IgD-negative memory B cell (primary cell): ENCODE measurements around the gene OLIG3. TPM values are rescaled to one million over a fixed set of nuclear protein-coding genes. Genes with fewer than 3 reads are reported as not detected.

Experiments
- H3K27ac Mint-ChIP-seq, 3 donors: one replicate each; pipeline ENCODE4 v1.8.0; 2020 to 2022; ENCODE audit warnings: mild to moderate bottlenecking in 3 of 3, mixed read lengths in 3 of 3, moderate library complexity in 1 of 3
- H3K27me3 Mint-ChIP-seq: one replicate; pipeline ENCODE4 v1.8.0; 2021; ENCODE audit warnings: mixed read lengths
- H3K36me3 Mint-ChIP-seq: one replicate; pipeline ENCODE4 v1.8.0; 2020; ENCODE audit warnings: mild to moderate bottlenecking, mixed read lengths
- H3K4me1 Mint-ChIP-seq, 3 donors: one replicate each; pipeline ENCODE4 v1.8.0; 2020 to 2022; ENCODE audit warnings: mixed read lengths in 3 of 3, mild to moderate bottlenecking in 1 of 3
- H3K4me3 Mint-ChIP-seq, 4 donors: one replicate each; pipeline ENCODE4 v1.8.0; 2020 to 2022; ENCODE audit warnings: mild to moderate bottlenecking in 4 of 4, mixed read lengths in 4 of 4, moderate library complexity in 3 of 4
- H3K9me3 Mint-ChIP-seq, 3 donors: one replicate each; pipeline ENCODE4 v1.8.0; 2020 to 2021; ENCODE audit warnings: mixed read lengths in 3 of 3, mild to moderate bottlenecking in 1 of 3
- polyA plus RNA-seq: library from polyadenylated mRNA; unstranded; fragments of 300-500 nt; fragmentation: Illumina TruSeq; gene quantifications from one replicate; pipeline ENCODE4 v1.2.3, GENCODE V29; 2021

Gene OLIG3
- polyA plus RNA-seq, 1 donor from 2014 or later: not detected

DNA sequence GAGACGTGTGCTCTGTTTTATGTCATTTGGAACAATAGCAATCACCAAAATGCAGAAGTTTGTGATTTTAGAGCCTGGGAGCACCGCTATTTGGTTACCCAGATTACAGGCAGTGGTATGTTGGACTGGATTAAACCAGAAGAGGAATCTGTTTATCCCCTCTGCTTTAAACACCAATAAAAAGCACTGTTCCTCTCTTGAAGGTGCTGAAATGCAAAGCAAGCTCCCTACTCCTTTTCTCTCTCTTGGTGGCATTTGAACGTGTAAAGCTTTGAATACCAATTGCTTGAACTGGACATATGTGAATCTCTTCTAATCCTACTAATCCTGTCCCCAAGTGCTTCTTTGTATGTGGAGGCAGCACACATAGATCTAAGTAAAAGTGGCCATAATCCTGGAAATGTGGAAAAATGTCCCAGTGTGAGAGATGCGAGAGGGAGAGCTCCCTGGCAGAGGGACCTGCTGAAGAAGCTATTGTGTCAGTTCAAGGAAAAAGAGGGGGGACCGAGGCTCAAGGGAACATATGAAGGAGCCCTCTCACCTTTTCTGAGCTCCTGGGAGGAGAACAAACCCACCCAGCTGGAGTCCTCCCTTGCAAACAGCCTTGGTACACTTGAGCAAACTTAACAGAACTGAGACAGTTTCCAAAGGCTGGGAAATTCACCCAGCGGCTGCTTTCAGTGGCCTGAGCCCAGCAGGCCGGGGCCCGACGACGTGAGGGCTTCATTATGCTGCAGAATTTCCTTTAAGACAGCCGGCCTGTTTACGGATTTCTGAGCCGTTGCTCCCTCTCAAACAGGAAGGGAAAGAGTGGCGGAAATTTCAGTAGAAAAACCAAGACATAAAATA is 18.8 kb upstream of the OLIG3 start:
- Mint-ChIP-seq H3K4me1 (no peaks in the 10 kb centered on the region), H3K4me3 (peak overlapping the region in 1 of 4 donors; percentile 4), H3K9me3 (peaks cover 0 to 16% (median 9%) of the 10 kb centered on the region in 3 donors), H3K36me3 (no peaks in the 10 kb centered on the region), H3K27me3 (peaks cover 43% of the 10 kb centered on the region), H3K27ac (peak overlapping the region in 1 of 3 donors; percentile 4)

- peaks cover 0 to 16% (median 9%) of the 10 kb centered on the region in 3 donors for H3K9me3 Mint-ChIP-seq
- H3K4me1 Mint-ChIP-seq: no peaks in the 10 kb centered on the region
- peaks cover 36% of the 10 kb centered on the region for H3K27me3 Mint-ChIP-seq
Measured at GRCh38 chr6:137510923-137511322, 16.7 kb upstream of the OLIG3 start.

DNA sequence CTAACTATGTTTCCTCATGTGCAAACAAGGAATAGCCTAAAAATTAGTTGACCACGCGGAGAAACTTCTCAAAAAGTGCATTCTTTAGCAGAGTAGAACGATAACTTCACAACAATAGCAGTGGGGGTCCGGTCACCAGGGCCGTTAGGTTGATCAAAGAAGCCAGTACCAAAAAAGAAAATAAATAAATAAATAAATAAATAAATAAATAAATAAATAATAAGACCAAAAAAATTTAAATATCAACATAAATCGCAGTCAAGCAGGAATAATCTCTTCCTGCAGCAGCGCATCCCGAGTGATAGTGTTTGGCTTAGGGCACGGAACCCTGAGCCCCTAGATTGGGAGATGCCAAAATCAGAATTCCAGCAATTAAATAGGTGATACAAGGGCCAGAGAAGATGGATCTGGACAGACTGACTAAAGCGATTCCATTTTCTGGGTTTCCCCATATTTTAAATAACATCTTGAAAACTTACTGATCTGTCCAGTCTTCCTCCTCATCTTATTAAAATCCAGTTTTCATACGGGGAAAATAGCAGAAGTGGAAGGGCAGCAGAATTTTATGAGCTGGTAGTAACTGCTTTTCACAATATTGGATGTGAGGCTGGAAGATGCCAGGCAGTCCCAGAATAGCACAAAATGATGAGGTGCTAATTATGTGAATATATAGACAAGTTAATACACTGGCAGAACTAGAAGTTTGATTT is 4.4 kb upstream of the OLIG3 start:
- Mint-ChIP-seq H3K27ac (peak overlapping the region in 1 of 3 donors; percentile 14), H3K9me3 (peaks cover 0 to 4% (median 0%) of the 10 kb centered on the region in 3 donors), H3K4me3 (peak overlapping the region in 2 of 4 donors; percentile 25 to 67), H3K27me3 (peaks cover 51% of the 10 kb centered on the region), H3K4me1 (peaks cover 5 to 21% (median 16%) of the 10 kb centered on the region in 3 donors), H3K36me3 (peaks cover 3% of the 10 kb centered on the region)

More at GRCh38 chr6:137510923-137511322, 16.7 kb upstream of the OLIG3 start:
- no peak overlapping the region for H3K27ac Mint-ChIP-seq
- no peaks in the 10 kb centered on the region for H3K36me3 Mint-ChIP-seq
- H3K4me3 Mint-ChIP-seq: no peak overlapping the region

- peak overlapping the region; percentile 14 to 89 (median 81) for H3K27ac Mint-ChIP-seq
- peaks cover 5 to 21% (median 18%) of the 10 kb centered on the region in 3 donors for H3K4me1 Mint-ChIP-seq
- peaks cover 0 to 4% (median 0%) of the 10 kb centered on the region in 3 donors for H3K9me3 Mint-ChIP-seq
- H3K36me3 Mint-ChIP-seq: peaks cover 3% of the 10 kb centered on the region
- H3K4me3 Mint-ChIP-seq: peak overlapping the region in 3 of 4 donors; percentile 52 to 67 (median 52)
- H3K27me3 Mint-ChIP-seq: peaks cover 58% of the 10 kb centered on the region
Measured at GRCh38 chr6:137497721-137498463, 3.7 kb upstream of the OLIG3 start.

DNA sequence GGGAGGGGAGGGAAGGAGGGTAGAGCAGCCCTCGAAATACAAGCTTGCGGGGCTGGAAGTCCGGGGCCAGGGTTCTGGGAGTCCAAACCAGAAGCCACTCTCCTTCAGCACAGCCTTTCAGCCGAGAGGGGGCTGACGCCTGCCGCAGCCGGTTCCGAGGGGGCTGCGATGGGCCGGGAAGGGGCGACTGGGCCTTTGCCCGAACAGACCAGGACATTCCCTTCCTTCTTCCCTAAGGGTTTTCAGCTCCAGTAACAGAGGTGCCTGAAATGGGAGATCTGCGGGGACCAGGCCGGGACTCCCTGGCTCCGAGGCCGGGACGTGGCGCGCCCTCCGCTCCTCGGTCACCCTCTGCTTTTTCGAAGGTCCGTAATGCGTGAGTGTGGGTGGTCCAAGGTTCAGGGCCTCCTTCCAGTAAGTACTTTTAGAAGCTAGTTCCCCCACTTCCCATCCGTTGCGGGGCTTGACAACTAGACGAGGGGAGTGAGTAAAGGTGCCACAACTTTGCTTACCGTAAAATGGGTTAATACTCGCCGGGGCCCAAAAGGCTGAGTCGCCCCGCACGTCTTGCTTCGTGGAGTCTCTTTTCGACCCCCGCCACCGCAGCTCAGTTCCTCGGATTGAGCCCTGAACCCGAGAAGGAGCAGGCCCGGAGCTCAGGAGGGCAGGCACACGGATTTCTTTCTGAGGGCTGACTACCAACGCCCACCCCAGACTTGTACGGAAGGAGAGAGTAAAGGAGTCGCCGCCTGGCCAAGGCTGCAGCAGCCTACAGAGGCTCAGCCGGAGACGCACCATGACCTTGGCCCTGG is 2.9 kb upstream of the OLIG3 start:
- H3K27ac Mint-ChIP-seq: peak overlapping the region in 2 of 3 donors; percentile 81 to 89
- H3K27me3 Mint-ChIP-seq: peaks cover 61% of the 10 kb centered on the region
- peak overlapping the region; percentile 39 to 52 (median 46) for H3K4me3 Mint-ChIP-seq
- H3K36me3 Mint-ChIP-seq: peaks cover 3% of the 10 kb centered on the region
- H3K4me1 Mint-ChIP-seq: peaks cover 5 to 27% (median 23%) of the 10 kb centered on the region in 3 donors
- H3K9me3 Mint-ChIP-seq: peaks cover 0 to 8% (median 0%) of the 10 kb centered on the region in 3 donors

GRCh38 chr6:137496368-137496767 is 2.2 kb upstream of the OLIG3 start:
- H3K9me3 Mint-ChIP-seq: peaks cover 0 to 8% (median 0%) of the 10 kb centered on the region in 3 donors
- peaks cover 3% of the 10 kb centered on the region for H3K36me3 Mint-ChIP-seq
- peaks cover 5 to 27% (median 23%) of the 10 kb centered on the region in 3 donors for H3K4me1 Mint-ChIP-seq
- peak overlapping the region in 2 of 3 donors; percentile 36 to 89 for H3K27ac Mint-ChIP-seq
- H3K27me3 Mint-ChIP-seq: peaks cover 65% of the 10 kb centered on the region
- peak overlapping the region; percentile 21 to 75 (median 44) for H3K4me3 Mint-ChIP-seq

- peaks cover 0 to 8% (median 0%) of the 10 kb centered on the region in 3 donors for H3K9me3 Mint-ChIP-seq
- peak overlapping the region in 3 of 4 donors; percentile 21 to 72 (median 48) for H3K4me3 Mint-ChIP-seq
- H3K4me1 Mint-ChIP-seq: peaks cover 5 to 27% (median 23%) of the 10 kb centered on the region in 3 donors
- H3K27me3 Mint-ChIP-seq: peaks cover 66% of the 10 kb centered on the region
- peak overlapping the region in 2 of 3 donors; percentile 36 to 89 for H3K27ac Mint-ChIP-seq
- peaks cover 3% of the 10 kb centered on the region for H3K36me3 Mint-ChIP-seq
Measured at GRCh38 chr6:137495703-137496336, 1.6 kb upstream of the OLIG3 start.

- H3K9me3 Mint-ChIP-seq: peaks cover 0 to 11% (median 0%) of the 10 kb centered on the region in 3 donors
- peak overlapping the region; percentile 46 to 89 (median 82) for H3K27ac Mint-ChIP-seq
- peaks cover 71% of the 10 kb centered on the region for H3K27me3 Mint-ChIP-seq
- peaks cover 5 to 32% (median 23%) of the 10 kb centered on the region in 3 donors for H3K4me1 Mint-ChIP-seq
- H3K36me3 Mint-ChIP-seq: peaks cover 5% of the 10 kb centered on the region
- peak overlapping the region; percentile 59 to 75 (median 68) for H3K4me3 Mint-ChIP-seq
Measured at GRCh38 chr6:137494988-137495702, 951 bp upstream of the OLIG3 start.

- Mint-ChIP-seq H3K9me3 (peaks cover 0 to 11% (median 0%) of the 10 kb centered on the region in 3 donors), H3K4me1 (peaks cover 8 to 36% (median 30%) of the 10 kb centered on the region in 3 donors), H3K27me3 (peaks cover 85% of the 10 kb centered on the region), H3K27ac (peak overlapping the region in 2 of 3 donors; percentile 67 to 89), H3K4me3 (peak overlapping the region in 3 of 4 donors; percentile 23 to 85 (median 63)), H3K36me3 (peaks cover 5% of the 10 kb centered on the region)
Measured at GRCh38 chr6:137493218-137494038, 766 bp downstream of the OLIG3 start.

DNA sequence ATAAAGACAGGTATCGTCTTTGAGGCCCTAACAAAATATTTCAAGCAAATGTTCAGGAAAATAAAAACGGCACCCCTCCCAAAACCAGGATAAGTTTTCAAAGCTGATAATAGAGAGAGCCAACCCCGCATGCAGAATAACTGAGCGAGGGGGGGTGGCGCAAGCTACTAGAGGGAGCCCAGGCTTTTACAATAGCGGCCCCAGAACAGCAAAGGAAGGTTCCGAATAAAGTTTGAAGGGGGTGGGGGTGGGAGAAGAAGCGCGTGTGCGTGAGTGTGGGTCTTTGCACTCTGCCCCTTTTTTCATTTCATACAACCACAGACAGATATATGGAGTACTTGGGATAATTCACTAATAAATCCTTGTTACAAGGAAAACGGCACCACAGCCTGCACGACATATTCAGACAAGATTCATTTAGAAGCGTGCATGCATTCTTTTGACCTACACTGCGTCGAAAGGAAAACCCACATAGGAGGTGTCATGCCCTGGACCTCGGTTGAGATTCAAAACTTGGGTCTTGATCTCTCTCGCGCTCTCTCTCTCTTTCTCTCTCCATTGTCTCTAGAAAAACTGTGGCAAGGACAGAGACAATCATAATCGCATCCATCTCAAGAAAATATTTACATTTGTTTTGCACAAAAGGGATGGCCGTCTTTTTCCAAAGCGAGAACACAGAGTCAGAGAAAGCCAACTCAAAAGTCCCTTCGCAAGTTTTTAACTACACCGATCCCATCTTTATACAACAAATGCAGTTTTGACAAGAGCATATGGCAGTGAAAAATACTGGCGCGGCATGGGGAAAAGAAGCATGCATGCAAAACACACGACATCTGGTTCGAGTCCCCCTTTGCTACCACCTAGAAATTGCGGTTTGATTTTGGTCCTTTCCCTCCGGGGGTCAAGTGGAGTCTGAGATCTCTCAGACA is 1.6 kb downstream of the OLIG3 start:
- Mint-ChIP-seq H3K9me3 (peaks cover 0 to 11% (median 0%) of the 10 kb centered on the region in 3 donors), H3K4me1 (peaks cover 6 to 36% (median 30%) of the 10 kb centered on the region in 3 donors), H3K36me3 (peaks cover 6% of the 10 kb centered on the region), H3K27ac (peak overlapping the region; percentile 50 to 89 (median 51)), H3K4me3 (peak overlapping the region; percentile 23 to 75 (median 69)), H3K27me3 (peaks cover 88% of the 10 kb centered on the region)

DNA sequence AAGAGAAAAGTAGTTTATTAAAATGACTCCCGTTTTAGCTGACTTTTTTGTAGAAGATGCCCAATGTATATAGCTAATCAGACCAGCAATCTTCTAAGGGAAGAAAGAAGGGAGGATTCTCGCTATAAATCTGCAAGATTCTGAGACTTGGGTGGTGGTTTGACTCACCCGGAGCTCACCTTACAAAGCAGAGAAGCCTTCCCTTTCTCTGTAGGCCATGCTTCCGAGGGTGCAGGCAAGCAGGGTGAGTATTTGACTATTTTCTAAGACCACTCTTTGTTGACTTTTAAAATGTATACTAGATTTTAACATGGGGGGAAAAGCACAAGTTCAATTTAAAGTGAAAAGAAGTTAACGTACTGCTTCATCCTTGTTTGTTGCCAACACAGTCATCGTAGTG is 2.7 kb downstream of the OLIG3 start:
- Mint-ChIP-seq H3K36me3 (peaks cover 6% of the 10 kb centered on the region), H3K4me3 (peak overlapping the region in 1 of 4 donors; percentile 65), H3K9me3 (peaks cover 0 to 11% (median 0%) of the 10 kb centered on the region in 3 donors), H3K27ac (peak overlapping the region in 1 of 3 donors; percentile 89), H3K27me3 (peaks cover 89% of the 10 kb centered on the region), H3K4me1 (peaks cover 4 to 33% (median 32%) of the 10 kb centered on the region in 3 donors)
